ENCODE measurements around the gene TTC7B.

DNA sequence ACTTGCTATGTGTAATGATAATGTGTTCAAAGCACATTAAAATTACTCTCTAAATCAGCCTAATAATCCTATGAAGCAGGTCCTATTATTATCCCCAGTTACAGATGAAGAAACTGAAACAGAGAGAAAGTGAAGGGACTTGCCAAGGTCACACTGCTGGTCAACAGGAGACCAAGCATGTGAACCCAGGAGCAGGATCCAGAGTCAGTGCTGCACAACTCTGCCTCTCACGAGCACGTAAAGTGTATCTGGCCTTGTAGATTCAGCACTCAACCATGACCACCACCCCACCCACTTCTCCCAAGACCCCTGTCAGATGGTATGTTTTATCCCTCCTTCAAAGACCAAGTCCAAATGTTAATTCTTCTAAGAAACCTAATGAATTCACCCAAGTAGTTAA is 100.7 kb downstream of the TTC7B start:
- TF ChIP-seq, protein P1, sequence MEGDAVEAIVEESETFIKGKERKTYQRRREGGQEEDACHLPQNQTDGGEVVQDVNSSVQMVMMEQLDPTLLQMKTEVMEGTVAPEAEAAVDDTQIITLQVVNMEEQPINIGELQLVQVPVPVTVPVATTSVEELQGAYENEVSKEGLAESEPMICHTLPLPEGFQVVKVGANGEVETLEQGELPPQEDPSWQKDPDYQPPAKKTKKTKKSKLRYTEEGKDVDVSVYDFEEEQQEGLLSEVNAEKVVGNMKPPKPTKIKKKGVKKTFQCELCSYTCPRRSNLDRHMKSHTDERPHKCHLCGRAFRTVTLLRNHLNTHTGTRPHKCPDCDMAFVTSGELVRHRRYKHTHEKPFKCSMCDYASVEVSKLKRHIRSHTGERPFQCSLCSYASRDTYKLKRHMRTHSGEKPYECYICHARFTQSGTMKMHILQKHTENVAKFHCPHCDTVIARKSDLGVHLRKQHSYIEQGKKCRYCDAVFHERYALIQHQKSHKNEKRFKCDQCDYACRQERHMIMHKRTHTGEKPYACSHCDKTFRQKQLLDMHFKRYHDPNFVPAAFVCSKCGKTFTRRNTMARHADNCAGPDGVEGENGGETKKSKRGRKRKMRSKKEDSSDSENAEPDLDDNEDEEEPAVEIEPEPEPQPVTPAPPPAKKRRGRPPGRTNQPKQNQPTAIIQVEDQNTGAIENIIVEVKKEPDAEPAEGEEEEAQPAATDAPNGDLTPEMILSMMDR (IDR thresholded peaks at IDR 0.05; ENCODE audit: extremely low read depth in 1 of 2, insufficient read depth in 1 of 2, low read depth in 1 of 2, low read length in 2 of 2), result no peak
- TF ChIP-seq MYC (IDR thresholded peaks at IDR 0.05; ENCODE audit: low read depth, low read length) (no peak), EZH2 (IDR thresholded peaks at IDR 0.05; ENCODE audit: borderline replicate concordance, low read depth, low read length, severe bottlenecking) (no peak)

All from endothelial cell of umbilical vein (primary cell).